ENCODE measurements around the gene ABAT.

ABAT gene

DNA sequence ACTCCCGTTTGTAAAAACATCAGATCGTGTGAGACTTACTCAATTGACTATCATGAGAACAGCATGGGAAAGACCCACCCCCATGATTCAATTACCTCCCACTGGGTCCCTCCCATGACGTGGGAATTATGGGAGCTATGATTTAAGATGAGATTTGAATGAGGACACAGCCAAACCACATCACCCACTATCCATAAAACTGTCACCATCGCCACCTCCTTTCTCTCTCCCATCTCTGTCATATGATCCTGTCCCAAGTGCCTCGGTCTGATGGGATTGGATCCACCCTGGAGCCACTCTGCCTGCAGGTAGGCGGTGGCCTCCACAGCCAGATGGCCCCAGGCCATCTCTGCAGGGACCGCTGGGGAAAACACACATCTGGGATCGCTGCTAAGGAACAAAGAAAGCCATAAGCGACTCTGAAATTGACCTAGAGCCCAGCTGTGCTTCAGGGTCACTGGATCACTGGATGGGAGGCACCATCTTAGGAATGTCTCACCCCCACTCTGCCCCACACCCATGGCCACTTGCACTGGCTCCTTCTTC, 61.8 kb downstream of the ABAT start:
- TF ChIP-seq FOXP2 (optimal IDR thresholded peaks at IDR 0.05; ENCODE audit: borderline replicate concordance, extremely low read depth, extremely low read length, insufficient read depth) (no peak), POLR2AphosphoS5 (IDR thresholded peaks at IDR 0.05; ENCODE audit: low read depth, low read length) (no peak), TAF1 (IDR thresholded peaks at IDR 0.05; ENCODE audit: borderline replicate concordance, insufficient read depth, low read length) (no peak), SIN3A (IDR thresholded peaks at IDR 0.05; ENCODE audit: borderline replicate concordance, insufficient read depth, low read length) (no peak)
- TF ChIP-seq, protein P1, sequence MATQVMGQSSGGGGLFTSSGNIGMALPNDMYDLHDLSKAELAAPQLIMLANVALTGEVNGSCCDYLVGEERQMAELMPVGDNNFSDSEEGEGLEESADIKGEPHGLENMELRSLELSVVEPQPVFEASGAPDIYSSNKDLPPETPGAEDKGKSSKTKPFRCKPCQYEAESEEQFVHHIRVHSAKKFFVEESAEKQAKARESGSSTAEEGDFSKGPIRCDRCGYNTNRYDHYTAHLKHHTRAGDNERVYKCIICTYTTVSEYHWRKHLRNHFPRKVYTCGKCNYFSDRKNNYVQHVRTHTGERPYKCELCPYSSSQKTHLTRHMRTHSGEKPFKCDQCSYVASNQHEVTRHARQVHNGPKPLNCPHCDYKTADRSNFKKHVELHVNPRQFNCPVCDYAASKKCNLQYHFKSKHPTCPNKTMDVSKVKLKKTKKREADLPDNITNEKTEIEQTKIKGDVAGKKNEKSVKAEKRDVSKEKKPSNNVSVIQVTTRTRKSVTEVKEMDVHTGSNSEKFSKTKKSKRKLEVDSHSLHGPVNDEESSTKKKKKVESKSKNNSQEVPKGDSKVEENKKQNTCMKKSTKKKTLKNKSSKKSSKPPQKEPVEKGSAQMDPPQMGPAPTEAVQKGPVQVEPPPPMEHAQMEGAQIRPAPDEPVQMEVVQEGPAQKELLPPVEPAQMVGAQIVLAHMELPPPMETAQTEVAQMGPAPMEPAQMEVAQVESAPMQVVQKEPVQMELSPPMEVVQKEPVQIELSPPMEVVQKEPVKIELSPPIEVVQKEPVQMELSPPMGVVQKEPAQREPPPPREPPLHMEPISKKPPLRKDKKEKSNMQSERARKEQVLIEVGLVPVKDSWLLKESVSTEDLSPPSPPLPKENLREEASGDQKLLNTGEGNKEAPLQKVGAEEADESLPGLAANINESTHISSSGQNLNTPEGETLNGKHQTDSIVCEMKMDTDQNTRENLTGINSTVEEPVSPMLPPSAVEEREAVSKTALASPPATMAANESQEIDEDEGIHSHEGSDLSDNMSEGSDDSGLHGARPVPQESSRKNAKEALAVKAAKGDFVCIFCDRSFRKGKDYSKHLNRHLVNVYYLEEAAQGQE (IDR thresholded peaks at IDR 0.05; ENCODE audit: insufficient read depth in 1 of 2, low read depth in 2 of 2, low read length in 2 of 2) = no peak

GRCh38 chr16:8739151-8739550, 64.7 kb downstream of the ABAT start:
- TF ChIP-seq, protein P1 (IDR thresholded peaks at IDR 0.05; ENCODE audit: insufficient read depth in 1 of 2, low read depth in 2 of 2, low read length in 2 of 2) = no peak
- no peak for TF ChIP-seq SIN3A (IDR thresholded peaks at IDR 0.05; ENCODE audit: borderline replicate concordance, insufficient read depth, low read length)
- no peak for TF ChIP-seq POLR2AphosphoS5 (IDR thresholded peaks at IDR 0.05; ENCODE audit: low read depth, low read length)
- no peak for TF ChIP-seq TAF1 (IDR thresholded peaks at IDR 0.05; ENCODE audit: borderline replicate concordance, insufficient read depth, low read length)
- no peak for TF ChIP-seq FOXP2 (optimal IDR thresholded peaks at IDR 0.05; ENCODE audit: borderline replicate concordance, extremely low read depth, extremely low read length, insufficient read depth)

DNA sequence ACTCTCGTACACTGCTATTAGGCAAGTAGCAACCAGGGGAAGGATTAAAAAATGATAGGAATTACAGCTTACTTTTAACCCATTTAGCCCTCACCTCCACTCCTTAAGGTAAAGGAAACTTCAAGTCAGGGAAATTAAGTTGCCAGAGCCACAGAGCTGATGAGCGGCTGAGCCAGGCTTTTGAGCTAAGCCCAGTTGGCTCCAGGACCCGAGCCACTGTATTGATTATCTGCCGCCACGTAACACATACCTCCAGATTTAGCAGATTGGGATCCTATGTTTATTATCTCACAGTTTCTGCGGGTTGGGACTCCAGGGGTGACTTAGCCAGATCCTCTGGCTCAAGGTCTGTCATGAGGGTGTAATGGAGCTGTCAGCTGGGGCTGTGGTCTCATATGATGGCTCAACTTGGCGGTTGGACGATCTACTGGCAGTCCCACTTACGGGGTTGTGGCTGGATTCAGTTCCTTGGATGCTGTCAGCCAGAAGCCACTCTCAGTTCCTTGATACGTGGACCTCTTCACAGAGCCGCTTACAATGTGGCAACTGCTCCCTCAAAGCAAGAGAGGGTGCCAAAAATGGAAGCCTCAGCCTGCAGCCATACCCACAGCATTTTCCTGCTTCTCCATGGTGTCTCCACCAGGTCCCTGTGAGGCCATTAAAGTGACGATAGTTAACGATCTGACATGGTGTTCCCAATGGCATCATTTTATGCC, 65.7 kb downstream of the ABAT start:
- no peak for TF ChIP-seq POLR2AphosphoS5 (IDR thresholded peaks at IDR 0.05; ENCODE audit: low read depth, low read length)
- TF ChIP-seq FOXP2 (optimal IDR thresholded peaks at IDR 0.05; ENCODE audit: borderline replicate concordance, extremely low read depth, extremely low read length, insufficient read depth) = no peak
- TF ChIP-seq, protein P1 (IDR thresholded peaks at IDR 0.05; ENCODE audit: insufficient read depth in 1 of 2, low read depth in 2 of 2, low read length in 2 of 2) = no peak
- no peak for TF ChIP-seq TAF1 (IDR thresholded peaks at IDR 0.05; ENCODE audit: borderline replicate concordance, insufficient read depth, low read length)
- no peak for TF ChIP-seq SIN3A (IDR thresholded peaks at IDR 0.05; ENCODE audit: borderline replicate concordance, insufficient read depth, low read length)

- TF ChIP-seq FOXP2 (optimal IDR thresholded peaks at IDR 0.05; ENCODE audit: borderline replicate concordance, extremely low read depth, extremely low read length, insufficient read depth) = no peak
- no peak for TF ChIP-seq TAF1 (IDR thresholded peaks at IDR 0.05; ENCODE audit: borderline replicate concordance, insufficient read depth, low read length)
- TF ChIP-seq, protein P1 (IDR thresholded peaks at IDR 0.05; ENCODE audit: insufficient read depth in 1 of 2, low read depth in 2 of 2, low read length in 2 of 2) = no peak
- no peak for TF ChIP-seq POLR2AphosphoS5 (IDR thresholded peaks at IDR 0.05; ENCODE audit: low read depth, low read length)
- TF ChIP-seq SIN3A (IDR thresholded peaks at IDR 0.05; ENCODE audit: borderline replicate concordance, insufficient read depth, low read length) = no peak
Measured at GRCh38 chr16:8740775-8741355, 66.4 kb downstream of the ABAT start.

Data from PFSK-1 (cell line).